ENCODE data around the gene NUDCD2. TPM values are rescaled to one million over a fixed set of nuclear protein-coding genes. Genes with fewer than 3 reads are reported as not detected.
"Not testable (repeated sequence)": the region's sequence is repeated elsewhere in the genome, so short reads cannot be mapped to it uniquely, and the experiment has no call there.

NUDCD2 gene
- total RNA-seq, 1 donor from 2014 or later: 19.0 TPM

GRCh38 chr5:163473635-163474243, 13.8 kb upstream of the NUDCD2 start:
- no peak for DNase-seq (ENCODE audit: low spot score)

GRCh38 chr5:163467682-163468081, 7.8 kb upstream of the NUDCD2 start:
- DNase-seq (ENCODE audit: low spot score): no peak

GRCh38 chr5:163463063-163463435, 3.1 kb upstream of the NUDCD2 start:
- no peak for DNase-seq (ENCODE audit: low spot score)

GRCh38 chr5:163460562-163461171, 765 bp upstream of the NUDCD2 start, which contains the start of gene HMMR:
Gene HMMR, plus strand, starts transcription at chr5:163460632. Its CDS starts 61 bp downstream, at chr5:163460693.
- no peak for DNase-seq (ENCODE audit: low spot score)

GRCh38 chr5:163459462-163459818, 462 bp downstream of the NUDCD2 start:
- DNase-seq (ENCODE audit: low spot score): no peak

- no peak for DNase-seq (ENCODE audit: low spot score)
Measured at GRCh38 chr5:163458778-163459385, 1.0 kb downstream of the NUDCD2 start.

GRCh38 chr5:163456840-163457239, 3.1 kb downstream of the NUDCD2 start:
- no peak for DNase-seq (ENCODE audit: low spot score)

- no peak for DNase-seq (ENCODE audit: low spot score)
Measured at GRCh38 chr5:163456029-163456589, 3.8 kb downstream of the NUDCD2 start.

GRCh38 chr5:163455406-163455805, 4.5 kb downstream of the NUDCD2 start:
- not testable (repeated sequence) for DNase-seq (ENCODE audit: low spot score)

GRCh38 chr5:163453705-163454104, 6.2 kb downstream of the NUDCD2 start:
- no peak for DNase-seq (ENCODE audit: low spot score)

- no peak for DNase-seq (ENCODE audit: low spot score)
Measured at GRCh38 chr5:163451489-163451888, 8.4 kb downstream of the NUDCD2 start.

GRCh38 chr5:163448491-163448890, 11.4 kb downstream of the NUDCD2 start:
- no peak for DNase-seq (ENCODE audit: low spot score)

- DNase-seq (ENCODE audit: low spot score): no peak
Measured at GRCh38 chr5:163447875-163448274, 12.0 kb downstream of the NUDCD2 start.

- DNase-seq (ENCODE audit: low spot score): no peak
Measured at GRCh38 chr5:163447191-163447590, 12.7 kb downstream of the NUDCD2 start.

- no peak for DNase-seq (ENCODE audit: low spot score)
Measured at GRCh38 chr5:163445345-163445744, 14.6 kb downstream of the NUDCD2 start.

GRCh38 chr5:163444526-163444925, 15.4 kb downstream of the NUDCD2 start:
- no peak for DNase-seq (ENCODE audit: low spot score)

GRCh38 chr5:163440954-163441353, 18.9 kb downstream of the NUDCD2 start:
- DNase-seq (ENCODE audit: low spot score): no peak

- no peak for DNase-seq (ENCODE audit: low spot score)
Measured at GRCh38 chr5:163439092-163439425, 20.8 kb downstream of the NUDCD2 start.

GRCh38 chr5:163437309-163438182, 22.4 kb downstream of the NUDCD2 start, which contains the start of gene CCNG1:
Gene CCNG1, plus strand, starts transcription at chr5:163437595. Its CDS starts 1,662 bp downstream, at chr5:163439257.
- peak; percentile 96 for DNase-seq (ENCODE audit: low spot score)

- no peak for DNase-seq (ENCODE audit: low spot score)
Measured at GRCh38 chr5:163437011-163437308, 22.9 kb downstream of the NUDCD2 start.

- DNase-seq (ENCODE audit: low spot score): no peak
Measured at GRCh38 chr5:163436515-163436914, 23.4 kb downstream of the NUDCD2 start.

GRCh38 chr5:163434401-163434866, 25.5 kb downstream of the NUDCD2 start:
- no peak for DNase-seq (ENCODE audit: low spot score)

All from mesenteric fat pad (tissue), 1 donor.